Mammary epithelial cell (primary cell): ENCODE data around the gene RAC2.

Experiments used
- CTCF ChIP-seq, 2 donors: IDR thresholded peaks in 1 of 2; conservative IDR thresholded peaks in 1 of 2; 2 replicates each; pipeline ENCODE4 v1.5.1; 2011 to 2012; ENCODE audit warnings: inconsistent platforms in 2 of 2, low read length in 2 of 2, mild to moderate bottlenecking in 2 of 2, control low read depth in 1 of 2, low read depth in 1 of 2; ENCODE audit not compliant: insufficient read depth in 1 of 2; ENCODE audit errors: extremely low read depth in 1 of 2
- EZH2 ChIP-seq: IDR thresholded peaks from 2 replicates; pipeline ENCODE4 v1.6.1; 2012; ENCODE audit warnings: low read length, inconsistent platforms, borderline replicate concordance

GRCh38 chr22:37187891-37188761 lies 55.9 kb downstream of the RAC2 start, which contains the start of gene C1QTNF6:
- TF ChIP-seq CTCF (conservative IDR thresholded peaks at IDR 0.05 in 1 of 2, IDR thresholded peaks at IDR 0.05 in 1 of 2; ENCODE audit: extremely low read depth in 1 of 2, insufficient read depth in 1 of 2, low read depth in 1 of 2, low read length in 2 of 2) (no peak), EZH2 (no peak)
